ENCODE data around the gene BHLHE23.

The BHLHE23 gene

DNA sequence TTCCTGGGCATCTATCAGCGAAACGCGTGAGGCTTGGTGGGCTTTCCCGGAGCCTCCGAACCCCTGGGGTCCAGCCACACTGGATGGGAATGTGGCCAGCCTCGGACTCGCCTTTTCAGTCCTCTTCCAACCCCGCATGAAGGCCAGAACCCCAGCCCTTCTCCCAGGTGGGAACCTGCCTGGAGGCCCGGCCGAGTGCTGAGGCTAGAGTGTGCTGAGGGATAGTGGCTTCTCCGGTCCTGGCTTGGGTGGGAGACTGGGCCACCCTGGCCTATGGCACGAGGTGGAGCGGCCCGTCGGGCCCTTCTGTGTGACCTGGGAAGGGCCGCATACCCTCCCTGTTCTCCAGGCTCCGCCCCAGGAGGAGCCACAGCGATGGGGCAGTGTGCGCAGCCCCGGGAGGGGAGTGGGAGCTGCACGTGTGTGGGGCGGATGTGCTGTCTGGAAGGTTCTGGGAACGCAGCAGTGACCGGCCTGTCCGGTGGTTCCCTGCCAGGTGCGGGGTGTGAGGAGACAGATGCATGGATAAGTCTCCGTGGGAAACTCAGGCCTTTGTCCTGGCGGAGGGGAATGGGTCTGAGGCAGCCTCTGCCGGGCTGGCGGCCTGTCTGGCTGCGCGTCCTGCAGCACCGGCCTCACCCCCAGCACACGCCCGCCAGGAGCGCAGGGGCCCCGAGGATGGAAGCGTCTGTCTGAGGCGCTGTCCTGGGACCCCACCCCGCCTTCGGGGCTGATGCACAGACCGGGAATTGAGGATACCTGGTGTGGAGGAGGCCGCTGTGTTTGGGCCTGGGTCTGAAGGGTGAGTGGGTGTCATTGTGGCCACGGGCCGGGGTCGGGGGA is 1.1 kb upstream of the BHLHE23 start:
- DNase-seq = no peak

- DNase-seq = no peak
Measured at GRCh38 chr20:63007360-63007645, 539 bp upstream of the BHLHE23 start.

GRCh38 chr20:63005862-63006539 is 763 bp downstream of the BHLHE23 start:
- no peak for DNase-seq

GRCh38 chr20:63005365-63005861 is 1.4 kb downstream of the BHLHE23 start:
- DNase-seq = no peak

GRCh38 chr20:63004607-63005364 is 2.0 kb downstream of the BHLHE23 start:
- no peak for DNase-seq

GRCh38 chr20:63003546-63003945 is 3.2 kb downstream of the BHLHE23 start:
- DNase-seq = no peak

GRCh38 chr20:63002511-63002910 is 4.3 kb downstream of the BHLHE23 start:
- DNase-seq = no peak

DNA sequence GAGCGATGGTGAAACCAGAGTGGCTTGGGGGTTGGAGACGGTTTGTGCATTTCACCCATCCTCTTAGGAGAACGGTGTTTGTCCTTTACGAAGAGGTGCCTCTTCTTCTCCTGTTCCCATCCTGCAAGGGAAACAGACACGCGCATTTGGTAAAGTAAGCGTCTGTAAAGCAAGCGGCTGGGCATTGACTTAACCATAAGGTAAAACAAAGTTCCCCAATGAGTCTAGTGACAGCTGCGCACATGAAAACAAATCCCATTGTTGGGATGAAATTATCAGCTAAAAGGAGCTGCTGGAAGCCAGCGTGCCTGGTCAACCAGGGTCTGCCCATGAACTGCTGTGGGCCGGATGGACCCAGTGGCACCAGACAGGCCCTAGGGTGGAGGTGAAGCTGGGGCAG is 5.8 kb downstream of the BHLHE23 start:
- no peak for DNase-seq

DNA sequence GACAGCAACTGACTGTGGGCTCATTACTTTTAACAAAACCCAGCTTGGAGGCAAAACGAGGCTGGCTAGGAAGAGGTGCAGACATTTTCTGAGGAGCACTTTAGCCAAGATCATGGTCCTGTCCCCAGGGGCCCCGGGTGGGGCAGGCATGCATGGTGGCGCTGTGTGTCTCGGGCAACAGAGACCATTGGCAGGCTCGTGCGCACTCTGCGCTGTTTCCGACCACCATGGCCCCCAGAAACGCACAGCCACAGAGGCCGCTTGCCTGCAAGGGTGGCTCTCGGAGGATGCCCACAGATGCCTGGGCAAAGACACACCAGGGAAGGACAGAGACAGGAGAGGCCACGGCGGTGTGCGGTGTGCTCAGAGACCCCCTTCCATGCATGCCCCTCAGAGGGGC is 6.7 kb downstream of the BHLHE23 start:
- DNase-seq = no peak

- DNase-seq = no peak
Measured at GRCh38 chr20:62999580-62999979, 7.2 kb downstream of the BHLHE23 start.

- DNase-seq = no peak
Measured at GRCh38 chr20:62998449-62998848, 8.3 kb downstream of the BHLHE23 start.

DNA sequence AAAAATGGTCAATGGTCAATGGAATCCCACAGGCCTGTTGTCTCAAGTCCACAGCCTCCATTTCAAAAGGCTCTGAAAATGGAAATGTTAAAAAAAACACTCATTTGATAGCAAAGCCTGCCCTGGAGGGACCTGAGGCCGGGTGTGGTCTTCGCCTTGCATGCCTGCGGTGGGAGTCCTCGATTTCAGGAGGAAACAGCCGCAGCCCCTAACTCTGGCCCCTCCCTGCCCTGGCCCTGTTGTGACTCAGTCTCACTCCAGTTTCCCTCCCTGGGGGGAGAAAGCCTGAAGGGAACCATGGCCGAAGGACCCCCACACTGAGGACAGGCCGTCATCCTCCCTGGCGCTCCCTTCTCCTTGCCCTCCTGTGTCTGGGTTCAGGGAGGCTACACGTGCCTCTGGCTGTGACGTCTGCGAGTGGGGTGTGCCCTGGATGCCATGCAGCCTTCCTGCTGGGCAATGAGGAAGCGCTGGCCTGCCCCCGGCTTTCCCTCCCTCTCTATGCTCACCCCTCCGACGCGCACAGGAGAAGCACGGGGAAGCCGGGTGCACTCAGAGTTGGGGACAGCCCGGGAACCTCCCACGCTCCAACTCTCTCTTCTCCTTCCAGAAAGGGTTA is 9.2 kb downstream of the BHLHE23 start:
- DNase-seq = no peak

DNA sequence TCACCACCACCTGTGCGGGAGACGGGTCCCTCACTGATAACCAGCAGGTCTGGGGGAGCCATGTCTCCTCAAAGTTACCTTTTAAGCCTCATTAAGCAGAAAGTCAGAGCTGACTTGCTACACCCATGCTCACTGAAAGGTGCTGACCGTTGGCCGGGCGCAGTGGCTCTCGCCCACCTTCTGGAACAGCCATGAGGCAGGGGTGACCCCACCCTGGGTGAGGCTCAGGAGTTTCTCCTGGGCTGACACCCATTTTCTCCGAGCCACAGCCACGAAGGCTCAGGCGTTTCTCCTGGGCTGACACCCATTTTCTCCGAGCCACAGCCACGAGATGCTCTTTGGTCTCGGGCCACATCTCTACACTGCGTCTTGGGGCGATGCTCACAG is 10.2 kb downstream of the BHLHE23 start:
- DNase-seq = no peak

GRCh38 chr20:62995898-62996595 is 10.7 kb downstream of the BHLHE23 start:
- DNase-seq = no peak

DNA sequence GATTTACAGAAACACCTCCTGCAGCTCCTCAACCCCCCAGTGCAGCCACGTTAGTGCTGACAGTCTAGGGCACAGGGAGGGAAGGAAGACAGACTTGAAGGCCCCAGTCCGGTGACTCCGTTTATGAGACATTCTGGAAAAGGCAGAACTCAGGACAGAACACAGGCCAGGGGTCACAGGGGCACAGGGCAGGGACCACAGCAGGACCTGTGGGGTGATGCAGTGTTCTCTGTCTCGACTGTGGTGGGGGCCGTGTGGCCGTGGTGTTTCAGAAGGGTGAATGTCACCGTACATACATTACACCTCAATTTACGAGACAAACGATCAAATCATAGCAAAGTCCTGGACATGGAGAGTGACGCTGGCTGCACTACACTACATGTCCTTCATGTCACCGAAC is 11.3 kb downstream of the BHLHE23 start:
- DNase-seq = no peak

DNA sequence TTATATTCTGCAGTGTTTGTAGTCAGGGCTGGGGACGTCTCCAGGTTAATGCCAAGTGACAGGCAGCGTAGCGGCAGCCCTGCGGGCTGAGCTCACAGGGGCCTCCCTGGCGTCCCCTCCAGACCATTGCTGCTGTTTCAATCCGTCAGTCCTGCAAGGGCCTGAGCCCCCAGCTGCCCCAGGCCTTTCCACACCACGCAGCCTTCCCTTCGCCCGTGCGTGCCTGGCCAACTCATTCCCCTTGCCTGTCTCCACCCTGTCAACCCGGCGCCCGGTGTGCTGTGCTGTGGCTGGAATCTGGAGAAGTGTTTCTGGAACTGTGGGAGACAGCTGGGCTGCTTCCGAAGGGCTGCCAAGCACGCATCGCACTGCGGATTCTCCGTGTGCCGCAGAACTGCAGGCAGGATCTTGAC is 11.9 kb downstream of the BHLHE23 start:
- DNase-seq = no peak

GRCh38 chr20:62993856-62994494 is 12.8 kb downstream of the BHLHE23 start:
- DNase-seq = no peak

DNA sequence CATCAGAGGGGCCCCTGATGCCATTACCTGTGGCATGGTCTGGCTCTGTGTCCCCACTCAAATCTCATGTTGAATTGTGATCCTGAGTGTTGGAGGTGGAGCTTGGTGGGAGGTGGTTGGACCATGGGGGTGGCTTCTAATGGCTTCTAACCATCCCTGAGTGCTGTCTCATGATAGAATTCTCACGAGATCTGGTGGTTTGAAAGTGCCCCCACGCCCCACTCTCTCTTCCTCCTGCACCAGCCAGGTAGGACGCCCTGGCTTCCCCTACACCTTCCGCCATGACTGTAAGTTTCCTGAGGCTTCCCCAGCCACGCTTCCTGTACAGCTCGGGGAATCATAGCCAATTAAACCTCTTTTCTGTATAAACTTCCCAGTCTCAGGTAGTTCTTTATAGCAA is 14.9 kb downstream of the BHLHE23 start:
- no peak for DNase-seq

- DNase-seq = no peak
Measured at GRCh38 chr20:62991196-62991807, 15.5 kb downstream of the BHLHE23 start.

DNA sequence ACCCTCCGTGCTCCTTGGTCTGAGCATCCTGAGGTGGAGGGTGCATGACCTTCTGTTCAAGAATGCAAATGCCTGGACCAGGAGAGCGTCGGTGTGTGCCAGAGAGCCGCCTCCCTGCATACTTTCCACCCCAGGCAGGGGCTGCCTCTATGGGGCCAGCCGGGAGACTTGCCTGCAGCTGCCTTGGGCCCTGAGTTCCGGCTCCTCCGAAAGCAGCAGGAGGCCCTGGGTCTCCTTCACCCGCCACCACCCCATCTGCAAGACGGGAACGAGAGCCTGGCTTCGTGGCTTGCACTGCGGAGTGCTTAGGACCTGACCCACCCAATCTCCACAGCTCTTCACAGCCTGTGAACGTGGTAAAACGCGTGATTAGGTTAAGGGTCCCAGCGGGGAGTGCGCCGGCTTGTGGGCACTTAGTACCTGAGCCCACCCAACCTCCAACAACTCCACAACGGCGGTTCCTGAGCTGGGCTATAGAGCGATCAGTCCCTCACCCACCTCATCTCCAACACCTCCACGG is 16.4 kb downstream of the BHLHE23 start:
- DNase-seq = no peak

GRCh38 chr20:62989201-62989601 is 17.6 kb downstream of the BHLHE23 start:
- no peak for DNase-seq
